ENCODE measurements around the gene RNF212. TPM values are rescaled to one million over a fixed set of nuclear protein-coding genes. Genes with fewer than 3 reads are reported as not detected.

The RNF212 gene
- total RNA-seq, 4 donors from 2014 or later: 1.3 TPM; not detected in 3

DNA sequence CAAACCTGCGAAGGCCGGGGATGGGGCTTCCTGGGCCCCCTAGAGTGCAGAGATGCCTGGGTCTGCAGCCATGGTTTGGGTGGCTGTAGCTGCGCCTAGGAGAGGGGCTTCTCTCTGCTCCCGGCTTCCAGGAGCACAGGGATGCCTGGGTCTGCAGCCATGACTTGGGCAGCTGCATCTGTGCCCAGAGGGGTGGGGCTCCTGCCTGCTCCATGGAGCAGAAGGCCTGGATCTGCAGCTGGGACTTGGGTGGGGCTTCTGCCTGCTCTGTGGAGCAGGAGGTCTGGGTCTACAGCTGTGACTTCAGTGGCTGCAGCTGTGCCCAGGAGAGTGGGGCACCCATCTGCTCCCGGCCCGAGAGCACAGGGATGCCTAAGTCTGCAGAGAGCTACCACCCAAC, 38.2 kb upstream of the RNF212 start:
- ATAC-seq (no peak), DNase-seq (no peak)
- Histone ChIP-seq H3K27me3 (peaks cover 0 to 3% (median 0%) of the 10 kb centered on the region in 3 donors), H3K4me3 (no peak overlapping the region), H3K36me3 (no peaks in the 10 kb centered on the region), H3K27ac (no peak overlapping the region), H3K9me3 (no peaks in the 10 kb centered on the region), H3K4me1 (peaks cover 6 to 9% of the 10 kb centered on the region in 2 donors)
- TF ChIP-seq, protein P1, sequence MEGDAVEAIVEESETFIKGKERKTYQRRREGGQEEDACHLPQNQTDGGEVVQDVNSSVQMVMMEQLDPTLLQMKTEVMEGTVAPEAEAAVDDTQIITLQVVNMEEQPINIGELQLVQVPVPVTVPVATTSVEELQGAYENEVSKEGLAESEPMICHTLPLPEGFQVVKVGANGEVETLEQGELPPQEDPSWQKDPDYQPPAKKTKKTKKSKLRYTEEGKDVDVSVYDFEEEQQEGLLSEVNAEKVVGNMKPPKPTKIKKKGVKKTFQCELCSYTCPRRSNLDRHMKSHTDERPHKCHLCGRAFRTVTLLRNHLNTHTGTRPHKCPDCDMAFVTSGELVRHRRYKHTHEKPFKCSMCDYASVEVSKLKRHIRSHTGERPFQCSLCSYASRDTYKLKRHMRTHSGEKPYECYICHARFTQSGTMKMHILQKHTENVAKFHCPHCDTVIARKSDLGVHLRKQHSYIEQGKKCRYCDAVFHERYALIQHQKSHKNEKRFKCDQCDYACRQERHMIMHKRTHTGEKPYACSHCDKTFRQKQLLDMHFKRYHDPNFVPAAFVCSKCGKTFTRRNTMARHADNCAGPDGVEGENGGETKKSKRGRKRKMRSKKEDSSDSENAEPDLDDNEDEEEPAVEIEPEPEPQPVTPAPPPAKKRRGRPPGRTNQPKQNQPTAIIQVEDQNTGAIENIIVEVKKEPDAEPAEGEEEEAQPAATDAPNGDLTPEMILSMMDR (IDR thresholded peaks at IDR 0.05 in 4 of 5, conservative IDR thresholded peaks at IDR 0.05 in 1 of 5): no peak
- TF ChIP-seq POLR2A (IDR thresholded peaks at IDR 0.05): no peak
- intact Hi-C loops (cut with DNase I; ENCODE audit: low total_unique reads): no loop called here
- in situ Hi-C loops (cut with MboI; ENCODE audit: low sequenced_read_pairs in 4 of 4): loop anchor here in 1 of 4 donors (10.0 kb wide), 1 partner anchor 113 kb away; no protein-coding TSS in a partner anchor

DNA sequence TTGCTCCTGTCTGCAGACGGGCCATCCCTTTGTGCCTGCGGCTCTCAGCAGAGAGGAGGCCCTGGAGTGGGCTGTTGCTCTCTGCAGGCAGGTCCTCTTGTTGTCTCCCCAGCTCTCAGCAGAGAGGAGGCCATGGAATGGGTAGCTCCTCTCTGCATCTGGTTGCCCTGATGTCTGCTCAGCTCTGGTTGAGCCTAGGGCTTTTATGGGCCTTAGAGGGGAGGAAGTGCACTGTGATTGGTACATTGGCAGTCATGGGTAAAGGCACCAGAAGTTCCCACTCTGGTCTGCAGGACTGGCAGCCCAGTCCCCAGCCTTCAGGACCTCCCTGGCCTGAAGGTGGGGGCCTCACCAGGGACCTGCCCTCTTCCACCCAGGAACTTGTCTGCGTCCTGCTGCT, 37.5 kb upstream of the RNF212 start:
- no peak for ATAC-seq
- no peaks in the 10 kb centered on the region for H3K9me3 ChIP-seq
- TF ChIP-seq POLR2A (IDR thresholded peaks at IDR 0.05): no peak
- TF ChIP-seq, protein P1 (IDR thresholded peaks at IDR 0.05 in 4 of 5, conservative IDR thresholded peaks at IDR 0.05 in 1 of 5): no peak
- peaks cover 0 to 3% (median 0%) of the 10 kb centered on the region in 3 donors for H3K27me3 ChIP-seq
- H3K4me3 ChIP-seq: no peak overlapping the region
- peaks cover 6 to 9% of the 10 kb centered on the region in 2 donors for H3K4me1 ChIP-seq
- no peak overlapping the region for H3K27ac ChIP-seq
- in situ Hi-C loops (cut with MboI; ENCODE audit: low sequenced_read_pairs in 4 of 4): loop anchor here in 1 of 4 donors (10.0 kb wide), 1 partner anchor 114 kb away; no protein-coding TSS in a partner anchor
- H3K36me3 ChIP-seq: no peaks in the 10 kb centered on the region
- DNase-seq: no peak
- intact Hi-C loops (cut with DNase I; ENCODE audit: low total_unique reads): no loop called here

DNA sequence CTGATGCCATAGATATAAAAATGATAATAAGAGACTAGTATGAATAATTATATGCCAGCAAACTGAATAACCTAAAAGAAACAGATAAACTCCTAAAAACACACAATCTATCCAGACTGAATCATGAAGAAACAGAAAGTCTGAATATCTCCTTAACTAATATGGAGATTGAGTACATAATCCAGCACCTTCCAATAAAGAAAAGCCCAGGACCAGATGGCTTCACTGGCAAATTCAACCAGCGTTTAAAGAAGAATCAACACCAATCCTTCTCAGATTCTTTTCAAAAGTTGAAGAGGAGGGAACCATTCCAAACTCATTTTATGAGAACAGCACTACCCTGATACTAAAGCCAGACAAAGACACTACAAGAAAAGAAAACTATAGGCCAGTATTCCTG, 26.5 kb upstream of the RNF212 start:
- Histone ChIP-seq H3K27ac (no peak overlapping the region), H3K4me1 (no peaks in the 10 kb centered on the region), H3K9me3 (no peaks in the 10 kb centered on the region), H3K4me3 (no peak overlapping the region), H3K36me3 (no peaks in the 10 kb centered on the region), H3K27me3 (peaks cover 0 to 6% (median 0%) of the 10 kb centered on the region in 3 donors)
- in situ Hi-C loops (cut with MboI; ENCODE audit: low sequenced_read_pairs in 4 of 4): loop anchor here in 2 of 4 donors (10.0 to 25.0 kb wide), 3 partner anchors 125 to 222 kb away; no protein-coding TSS in a partner anchor
- ATAC-seq (no peak), DNase-seq (no peak)
- TF ChIP-seq POLR2A (IDR thresholded peaks at IDR 0.05): no peak
- TF ChIP-seq, protein P1 (IDR thresholded peaks at IDR 0.05 in 4 of 5, conservative IDR thresholded peaks at IDR 0.05 in 1 of 5): no peak
- intact Hi-C loops (cut with DNase I; ENCODE audit: low total_unique reads): no loop called here

DNA sequence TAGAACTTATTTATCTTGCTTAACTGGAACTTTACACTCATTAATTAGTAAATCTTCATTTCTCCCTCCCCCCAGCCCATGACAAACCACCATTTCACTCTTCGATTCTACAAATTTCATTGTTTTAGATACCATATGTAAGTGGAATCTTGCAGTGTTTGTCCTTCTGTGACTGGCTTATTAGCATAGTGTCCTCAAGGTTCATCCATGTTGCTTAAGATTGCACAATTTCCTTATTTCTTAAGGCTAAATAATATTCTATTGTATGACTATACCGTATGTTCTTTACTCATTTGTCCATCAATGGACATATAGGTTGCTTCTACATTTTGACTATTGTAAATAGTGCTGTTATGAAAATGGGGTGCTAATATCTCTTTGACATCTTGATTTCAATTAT, 24.5 kb upstream of the RNF212 start:
- H3K36me3 ChIP-seq: no peaks in the 10 kb centered on the region
- intact Hi-C loops (cut with DNase I; ENCODE audit: low total_unique reads) (no loop called here), in situ Hi-C loops (cut with MboI; ENCODE audit: low sequenced_read_pairs in 4 of 4) (loop anchor here in 2 of 4 donors (10.0 to 25.0 kb wide), 3 partner anchors 127 to 224 kb away; no protein-coding TSS in a partner anchor)
- H3K27me3 ChIP-seq: peaks cover 0 to 6% (median 0%) of the 10 kb centered on the region in 3 donors
- no peaks in the 10 kb centered on the region for H3K9me3 ChIP-seq
- no peak for DNase-seq
- TF ChIP-seq POLR2A (IDR thresholded peaks at IDR 0.05): no peak
- TF ChIP-seq, protein P1 (IDR thresholded peaks at IDR 0.05 in 4 of 5, conservative IDR thresholded peaks at IDR 0.05 in 1 of 5): no peak
- no peak for ATAC-seq
- peak overlapping the region in 1 of 4 donors; percentile 2 for H3K4me3 ChIP-seq
- no peak overlapping the region for H3K27ac ChIP-seq
- H3K4me1 ChIP-seq: no peaks in the 10 kb centered on the region
